ENCODE data around the gene SLC22A5.

Gene SLC22A5

DNA sequence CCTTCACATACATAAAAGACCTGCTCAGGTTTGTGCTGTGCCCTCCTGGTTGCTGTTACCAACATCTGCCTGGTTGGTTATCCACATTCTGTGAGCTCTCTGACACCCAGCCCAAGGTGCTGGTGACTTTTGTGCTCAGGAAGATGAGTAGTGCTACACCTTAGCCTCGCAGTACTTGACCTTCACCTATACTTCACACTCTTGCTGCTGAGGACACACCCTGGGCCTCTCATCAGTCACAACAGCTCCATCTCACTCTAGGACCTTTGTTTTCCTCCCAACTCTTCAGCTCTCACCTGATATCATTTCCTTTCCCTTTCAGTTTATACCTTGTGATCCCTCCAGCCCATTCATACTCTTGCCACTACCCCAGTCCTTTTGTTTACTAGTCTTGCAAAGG, 10.7 kb upstream of the SLC22A5 start:
- Histone ChIP-seq H3K4me3 (ENCODE audit: low read depth, low read length, poor library complexity, severe bottlenecking) (no peak overlapping the region), H3K27me3 (ENCODE audit: insufficient read depth, low read length) (no peaks in the 10 kb centered on the region), H3F3A (ENCODE audit: insufficient read depth, low read length) (no peaks in the 10 kb centered on the region), H4K20me1 (ENCODE audit: insufficient read depth, low read length) (no peaks in the 10 kb centered on the region), H3K79me2 (ENCODE audit: insufficient read depth, low read length) (no peaks in the 10 kb centered on the region), H3K9me2 (ENCODE audit: low read depth, low read length) (no peaks in the 10 kb centered on the region), H3K36me3 (ENCODE audit: insufficient read depth, low read length) (no peaks in the 10 kb centered on the region), H3K4me2 (ENCODE audit: low read length) (no peak overlapping the region), H3K4me1 (ENCODE audit: insufficient read depth, low read length, severe bottlenecking) (peaks cover 9% of the 10 kb centered on the region), H2AFZ (ENCODE audit: low read length) (no peak overlapping the region), H3K9ac (ENCODE audit: low read length) (no peak overlapping the region), H3K9me3 (ENCODE audit: low read length) (no peaks in the 10 kb centered on the region), H3K27ac (ENCODE audit: low read depth, low read length, poor library complexity, severe bottlenecking) (no peak overlapping the region)
- no peak for TF ChIP-seq EZH2 (IDR thresholded peaks at IDR 0.05; ENCODE audit: borderline replicate concordance, low read length)
- TF ChIP-seq, protein P1, sequence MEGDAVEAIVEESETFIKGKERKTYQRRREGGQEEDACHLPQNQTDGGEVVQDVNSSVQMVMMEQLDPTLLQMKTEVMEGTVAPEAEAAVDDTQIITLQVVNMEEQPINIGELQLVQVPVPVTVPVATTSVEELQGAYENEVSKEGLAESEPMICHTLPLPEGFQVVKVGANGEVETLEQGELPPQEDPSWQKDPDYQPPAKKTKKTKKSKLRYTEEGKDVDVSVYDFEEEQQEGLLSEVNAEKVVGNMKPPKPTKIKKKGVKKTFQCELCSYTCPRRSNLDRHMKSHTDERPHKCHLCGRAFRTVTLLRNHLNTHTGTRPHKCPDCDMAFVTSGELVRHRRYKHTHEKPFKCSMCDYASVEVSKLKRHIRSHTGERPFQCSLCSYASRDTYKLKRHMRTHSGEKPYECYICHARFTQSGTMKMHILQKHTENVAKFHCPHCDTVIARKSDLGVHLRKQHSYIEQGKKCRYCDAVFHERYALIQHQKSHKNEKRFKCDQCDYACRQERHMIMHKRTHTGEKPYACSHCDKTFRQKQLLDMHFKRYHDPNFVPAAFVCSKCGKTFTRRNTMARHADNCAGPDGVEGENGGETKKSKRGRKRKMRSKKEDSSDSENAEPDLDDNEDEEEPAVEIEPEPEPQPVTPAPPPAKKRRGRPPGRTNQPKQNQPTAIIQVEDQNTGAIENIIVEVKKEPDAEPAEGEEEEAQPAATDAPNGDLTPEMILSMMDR (IDR thresholded peaks at IDR 0.05; ENCODE audit: low read length), result no peak

DNA sequence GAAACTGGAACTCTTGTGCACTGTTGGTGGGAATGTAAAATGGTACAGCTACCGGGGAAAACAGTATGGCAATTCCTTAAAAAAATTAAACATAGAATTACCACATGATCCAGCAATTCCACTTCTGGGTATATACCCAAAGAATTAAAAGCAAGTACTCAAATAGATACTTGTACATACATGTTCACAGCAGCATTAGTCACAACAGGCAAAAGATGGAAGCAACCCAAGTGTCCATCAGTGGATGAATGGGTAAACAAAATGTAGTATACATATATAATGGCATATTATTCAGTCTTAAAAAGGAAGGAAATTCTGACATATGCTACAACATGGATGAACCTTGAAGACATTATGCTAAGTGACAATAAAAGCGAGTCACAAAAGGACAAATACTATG, 7.4 kb upstream of the SLC22A5 start:
- Histone ChIP-seq H3K4me3 (ENCODE audit: low read depth, low read length, poor library complexity, severe bottlenecking) (no peak overlapping the region), H3F3A (ENCODE audit: insufficient read depth, low read length) (no peaks in the 10 kb centered on the region), H3K9me2 (ENCODE audit: low read depth, low read length) (no peaks in the 10 kb centered on the region), H3K4me2 (ENCODE audit: low read length) (no peak overlapping the region), H3K9ac (ENCODE audit: low read length) (no peak overlapping the region), H3K79me2 (ENCODE audit: insufficient read depth, low read length) (no peaks in the 10 kb centered on the region), H3K27ac (ENCODE audit: low read depth, low read length, poor library complexity, severe bottlenecking) (no peak overlapping the region), H3K27me3 (ENCODE audit: insufficient read depth, low read length) (no peaks in the 10 kb centered on the region), H2AFZ (ENCODE audit: low read length) (no peak overlapping the region), H3K4me1 (ENCODE audit: insufficient read depth, low read length, severe bottlenecking) (peaks cover 9% of the 10 kb centered on the region), H3K36me3 (ENCODE audit: insufficient read depth, low read length) (no peaks in the 10 kb centered on the region), H4K20me1 (ENCODE audit: insufficient read depth, low read length) (no peaks in the 10 kb centered on the region), H3K9me3 (ENCODE audit: low read length) (no peaks in the 10 kb centered on the region)
- TF ChIP-seq, protein P1 (IDR thresholded peaks at IDR 0.05; ENCODE audit: low read length), result no peak
- no peak for TF ChIP-seq EZH2 (IDR thresholded peaks at IDR 0.05; ENCODE audit: borderline replicate concordance, low read length)

DNA sequence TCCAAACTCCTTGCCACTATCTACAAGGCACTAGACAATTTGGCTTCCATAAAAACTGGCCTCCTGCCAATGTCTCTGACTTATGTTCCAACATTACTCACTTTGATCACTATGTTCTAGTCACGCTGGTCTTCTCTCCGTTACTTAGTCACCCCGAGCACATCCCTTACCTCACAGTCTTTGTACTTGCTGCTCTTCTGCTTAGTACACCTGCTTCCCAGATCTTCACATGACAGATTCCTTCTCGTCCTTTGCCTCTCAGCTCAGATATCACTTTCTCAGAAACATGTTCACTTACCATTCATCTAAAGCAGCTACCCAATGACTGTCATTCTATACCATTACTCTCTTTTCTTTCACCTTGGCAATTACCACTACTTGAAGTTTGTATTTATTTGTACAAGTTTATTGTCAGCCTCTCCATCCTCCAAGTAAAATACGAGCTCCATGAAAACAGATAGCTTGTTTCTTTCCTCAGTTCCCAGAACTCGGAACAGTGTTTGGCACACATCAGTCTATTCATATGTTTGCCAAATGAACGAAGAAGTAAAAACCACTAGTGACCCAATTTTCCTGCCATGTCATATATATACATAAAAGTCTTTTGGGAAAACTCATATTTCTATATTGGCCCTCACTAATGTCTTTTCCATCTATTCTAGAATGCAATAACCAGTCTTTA, 5.9 kb upstream of the SLC22A5 start:
- no peak for TF ChIP-seq EZH2 (IDR thresholded peaks at IDR 0.05; ENCODE audit: borderline replicate concordance, low read length)
- TF ChIP-seq, protein P1 (IDR thresholded peaks at IDR 0.05; ENCODE audit: low read length), result no peak
- no peaks in the 10 kb centered on the region for H3K9me3 ChIP-seq (ENCODE audit: low read length)
- H4K20me1 ChIP-seq (ENCODE audit: insufficient read depth, low read length), result no peaks in the 10 kb centered on the region
- no peak overlapping the region for H3K4me3 ChIP-seq (ENCODE audit: low read depth, low read length, poor library complexity, severe bottlenecking)
- H3K4me2 ChIP-seq (ENCODE audit: low read length), result no peak overlapping the region
- H3K9me2 ChIP-seq (ENCODE audit: low read depth, low read length), result no peaks in the 10 kb centered on the region
- no peak overlapping the region for H3K27ac ChIP-seq (ENCODE audit: low read depth, low read length, poor library complexity, severe bottlenecking)
- no peaks in the 10 kb centered on the region for H3K27me3 ChIP-seq (ENCODE audit: insufficient read depth, low read length)
- H2AFZ ChIP-seq (ENCODE audit: low read length), result no peak overlapping the region
- H3K36me3 ChIP-seq (ENCODE audit: insufficient read depth, low read length), result no peaks in the 10 kb centered on the region
- H3K79me2 ChIP-seq (ENCODE audit: insufficient read depth, low read length), result no peaks in the 10 kb centered on the region
- H3F3A ChIP-seq (ENCODE audit: insufficient read depth, low read length), result no peaks in the 10 kb centered on the region
- no peaks in the 10 kb centered on the region for H3K4me1 ChIP-seq (ENCODE audit: insufficient read depth, low read length, severe bottlenecking)
- H3K9ac ChIP-seq (ENCODE audit: low read length), result no peak overlapping the region

Data from OCI-LY1 (cell line).